HepG2 (cell line): ENCODE results near the gene ADPRS. TPM values are rescaled to one million over a fixed set of nuclear protein-coding genes. Genes with fewer than 3 reads are reported as not detected.

Experiments used
- FOSL2 ChIP-seq: sonication (generic); formaldehyde crosslinking; IDR thresholded peaks from 2 replicates; pipeline ENCODE4 v1.4.0; 2020; ENCODE audit warnings: missing genetic modification reagents
- HES4 ChIP-seq: sonication (generic); formaldehyde crosslinking; IDR thresholded peaks from 2 replicates; pipeline ENCODE4 v1.9.0; 2021; ENCODE audit warnings: mild to moderate bottlenecking, missing genetic modification reagents, borderline replicate concordance
- KMT2B ChIP-seq: IDR thresholded peaks from 2 replicates; pipeline ENCODE4 v1.6.1; 2016; ENCODE audit warnings: missing genetic modification reagents, missing compliant biosample characterization
- MTA3 ChIP-seq: sonication (generic); formaldehyde crosslinking; IDR thresholded peaks from 2 replicates; pipeline ENCODE4 v1.4.0; 2020; ENCODE audit warnings: missing genetic modification reagents
- SMAD3 ChIP-seq: sonication (generic); formaldehyde crosslinking; IDR thresholded peaks from 2 replicates; pipeline ENCODE4 v1.4.0; 2020; ENCODE audit warnings: missing genetic modification reagents
- SOX6 ChIP-seq, 2 experiments: fragments of 450-650 bp in 1 of 2; sonication (generic) in 1 of 2; formaldehyde crosslinking in 1 of 2; IDR thresholded peaks; 2 replicates each; pipeline versions ENCODE4 v1.4.0 to v1.6.1; 2017 to 2020; ENCODE audit warnings: antibody characterized with exemption in 1 of 2, mild to moderate bottlenecking in 1 of 2, missing genetic modification reagents in 1 of 2
- ZBTB49 ChIP-seq: sonication (generic); formaldehyde crosslinking; IDR thresholded peaks from 2 replicates; pipeline ENCODE4 v1.4.0; 2020; ENCODE audit warnings: missing genetic modification reagents, borderline replicate concordance
- ZMYM2 ChIP-seq: sonication (generic); formaldehyde crosslinking; IDR thresholded peaks from 2 replicates; pipeline ENCODE4 v1.8.0; 2022; ENCODE audit warnings: mild to moderate bottlenecking, missing genetic modification reagents
- ZNF646 ChIP-seq: sonication (generic); formaldehyde crosslinking; IDR thresholded peaks from 2 replicates; pipeline ENCODE4 v1.9.0; 2021; ENCODE audit warnings: mild to moderate bottlenecking, missing genetic modification reagents
- polyA plus RNA-seq, 8 experiments: library from polyadenylated mRNA; depleted of rRNA in 3 of 8; stranded (reverse) in 7 of 8; unstranded in 1 of 8; fragments of >200 nt; fragmentation: Illumina TruSeq in 4 of 8; extraction: Trizol in 4 of 8; gene quantifications; 2 replicates each; pipeline versions ENCODE4 v1.2.1 to v1.2.3, GENCODE V29; 2011 to 2016; ENCODE audit warnings: low read depth in 4 of 8, missing spikeins in 1 of 8, mixed read lengths in 1 of 8; ENCODE audit not compliant: insufficient read depth in 1 of 8
- total RNA-seq, 5 experiments: library from RNA; depleted of rRNA; stranded (reverse); fragments of >200 nt; fragmentation: Illumina TruSeq; extraction: Trizol; gene quantifications; 2 replicates each; pipeline ENCODE4 v1.2.3, GENCODE V29; 2016; ENCODE audit warnings: low read depth in 1 of 5
- TF ChIP-seq, protein P1 (sequence below), 2 experiments: sonication (generic) in 1 of 2; formaldehyde crosslinking in 1 of 2; IDR thresholded peaks; 2 replicates each; pipeline versions ENCODE4 v1.6.1 to v1.9.0; 2014 to 2022; ENCODE audit warnings: antibody characterized with exemption in 1 of 2, borderline replicate concordance in 1 of 2, inconsistent platforms in 1 of 2, low read depth in 1 of 2, missing genetic modification reagents in 1 of 2
- TF ChIP-seq, protein P2 (sequence below): IDR thresholded peaks from 2 replicates; pipeline ENCODE4 v1.6.1; 2016; ENCODE audit warnings: missing genetic modification reagents, missing compliant biosample characterization

Gene ADPRS
- total and polyA plus RNA-seq, 2 of the 13 experiments (the other 11 are each of a cell fraction or from before 2014, with no cell fraction given): 30.6 to 36.4 TPM

- TF ChIP-seq, protein P1, sequence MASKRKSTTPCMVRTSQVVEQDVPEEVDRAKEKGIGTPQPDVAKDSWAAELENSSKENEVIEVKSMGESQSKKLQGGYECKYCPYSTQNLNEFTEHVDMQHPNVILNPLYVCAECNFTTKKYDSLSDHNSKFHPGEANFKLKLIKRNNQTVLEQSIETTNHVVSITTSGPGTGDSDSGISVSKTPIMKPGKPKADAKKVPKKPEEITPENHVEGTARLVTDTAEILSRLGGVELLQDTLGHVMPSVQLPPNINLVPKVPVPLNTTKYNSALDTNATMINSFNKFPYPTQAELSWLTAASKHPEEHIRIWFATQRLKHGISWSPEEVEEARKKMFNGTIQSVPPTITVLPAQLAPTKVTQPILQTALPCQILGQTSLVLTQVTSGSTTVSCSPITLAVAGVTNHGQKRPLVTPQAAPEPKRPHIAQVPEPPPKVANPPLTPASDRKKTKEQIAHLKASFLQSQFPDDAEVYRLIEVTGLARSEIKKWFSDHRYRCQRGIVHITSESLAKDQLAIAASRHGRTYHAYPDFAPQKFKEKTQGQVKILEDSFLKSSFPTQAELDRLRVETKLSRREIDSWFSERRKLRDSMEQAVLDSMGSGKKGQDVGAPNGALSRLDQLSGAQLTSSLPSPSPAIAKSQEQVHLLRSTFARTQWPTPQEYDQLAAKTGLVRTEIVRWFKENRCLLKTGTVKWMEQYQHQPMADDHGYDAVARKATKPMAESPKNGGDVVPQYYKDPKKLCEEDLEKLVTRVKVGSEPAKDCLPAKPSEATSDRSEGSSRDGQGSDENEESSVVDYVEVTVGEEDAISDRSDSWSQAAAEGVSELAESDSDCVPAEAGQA (IDR thresholded peaks at IDR 0.05; ENCODE audit: low read depth): no peak
- TF ChIP-seq, protein P1 (CRISPR knock-in tag; IDR thresholded peaks at IDR 0.05; ENCODE audit: borderline replicate concordance): no peak
- no peak for TF ChIP-seq ZMYM2 (CRISPR knock-in tag)
- no peak for TF ChIP-seq MTA3
- TF ChIP-seq SOX6 (IDR thresholded peaks at IDR 0.05): no peak
- no peak for TF ChIP-seq SOX6 (CRISPR knock-in tag; IDR thresholded peaks at IDR 0.05)
- TF ChIP-seq, protein P2, sequence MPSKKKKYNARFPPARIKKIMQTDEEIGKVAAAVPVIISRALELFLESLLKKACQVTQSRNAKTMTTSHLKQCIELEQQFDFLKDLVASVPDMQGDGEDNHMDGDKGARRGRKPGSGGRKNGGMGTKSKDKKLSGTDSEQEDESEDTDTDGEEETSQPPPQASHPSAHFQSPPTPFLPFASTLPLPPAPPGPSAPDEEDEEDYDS (CRISPR knock-in tag): no peak
- TF ChIP-seq FOSL2: no peak
- TF ChIP-seq ZBTB49: no peak
- no peak for TF ChIP-seq ZNF646 (CRISPR knock-in tag)
- TF ChIP-seq HES4 (CRISPR knock-in tag): no peak
- no peak for TF ChIP-seq SMAD3 (CRISPR knock-in tag)
- TF ChIP-seq KMT2B: no peak
These were observed 17.6 kb downstream of the ADPRS start (continued) for GRCh38 chr1:36106269-36106668.
